OCI-LY3 (cell line): ENCODE results near the gene TMPRSS2.

Experiments used
- CTCF ChIP-seq: fragments of 200-600, 300-600 bp; sonication (generic); IDR thresholded peaks from 2 replicates; pipeline ENCODE4 v1.5.1; 2014; ENCODE audit warnings: antibody characterized with exemption, low read length, low read depth
- EZH2phosphoT487 ChIP-seq: fragments of 200-600 bp; shearing (Covaris generic); IDR thresholded peaks from 2 replicates; pipeline ENCODE4 v1.6.1; 2018; ENCODE audit warnings: antibody characterized with exemption, mixed run types, low read depth

- no peak for TF ChIP-seq CTCF
- no peak for TF ChIP-seq EZH2phosphoT487
Observed at GRCh38 chr21:41449613-41450012, 58.3 kb downstream of the TMPRSS2 start.
